SK-N-DZ (cell line): ENCODE measurements around the gene TMEM74B.

ENCODE experiments used
- DNase-seq: peaks from one replicate; pipeline ENCODE4 v3.0.0-alpha.2; 2015; ENCODE audit warnings: low spot score

TMEM74B gene

DNA sequence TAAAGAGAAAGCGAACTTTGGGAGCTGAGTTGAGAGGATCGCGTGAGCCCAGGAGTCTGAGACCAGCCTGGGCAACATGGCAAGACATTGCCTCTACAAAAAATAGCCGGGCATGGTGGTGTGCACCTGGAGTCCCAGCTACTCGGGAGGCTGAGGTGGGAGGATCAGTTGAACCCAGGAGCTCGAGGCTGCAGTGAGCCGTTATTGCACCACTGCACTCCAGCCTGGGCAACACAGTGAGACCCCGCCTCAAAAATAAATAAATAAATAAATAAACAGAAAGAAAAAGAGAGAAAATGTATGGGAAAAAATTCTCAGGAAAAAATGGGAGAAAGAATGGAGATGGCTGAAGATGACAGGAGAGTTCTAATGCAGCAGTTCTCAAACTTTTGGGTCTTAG is 21.0 kb upstream of the TMEM74B start:
- no peak for DNase-seq

DNA sequence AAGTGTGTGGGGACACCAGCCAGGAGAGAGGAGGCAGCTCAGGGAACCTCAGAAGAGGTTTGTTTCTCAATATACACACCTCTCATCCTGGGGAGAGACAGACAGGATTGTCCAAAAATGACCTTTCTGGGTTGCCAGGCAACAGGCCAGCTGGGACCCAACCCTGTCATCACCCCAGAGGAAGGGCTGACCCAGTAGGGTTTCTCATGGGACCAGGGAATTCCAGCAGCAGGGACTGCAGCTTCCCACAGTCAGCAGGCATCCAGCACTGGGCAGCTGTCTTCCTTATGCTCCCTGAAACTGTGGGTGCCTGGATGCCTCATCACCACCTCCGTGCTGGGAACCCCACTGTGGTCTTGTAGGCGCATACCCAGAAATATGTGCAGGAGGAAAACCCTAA is 19.8 kb upstream of the TMEM74B start:
- DNase-seq, result no peak

DNA sequence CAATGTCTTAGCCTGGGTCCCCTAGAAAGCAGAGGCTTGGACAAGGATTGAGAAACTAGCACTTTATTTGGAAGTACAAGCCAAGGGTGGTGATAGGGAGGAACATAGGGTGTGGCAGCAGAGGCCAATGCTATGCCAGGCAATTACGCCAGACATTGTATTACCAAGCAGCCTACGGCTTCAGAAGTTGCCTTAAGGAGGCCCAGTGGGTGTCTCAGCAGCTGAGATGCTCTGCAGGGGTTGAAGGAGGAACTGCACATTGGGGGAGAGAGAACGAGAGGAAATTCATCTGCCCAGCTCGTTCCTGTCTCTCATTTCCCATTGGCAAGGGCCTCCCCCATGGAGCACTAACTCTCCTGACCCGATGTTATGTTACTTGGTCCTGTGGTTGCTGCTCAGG is 19.3 kb upstream of the TMEM74B start:
- DNase-seq, result no peak

GRCh38 chr20:1203630-1204029 is 18.8 kb upstream of the TMEM74B start:
- DNase-seq, result no peak

- DNase-seq, result no peak
These were observed 18.2 kb upstream of the TMEM74B start, which contains the start of gene C20orf202 for GRCh38 chr20:1202762-1203504. TSS of gene C20orf202 (plus strand) at chr20:1203454. CDS start at chr20:1203586, 132 bp downstream.

GRCh38 chr20:1199964-1200363 is 15.2 kb upstream of the TMEM74B start:
- no peak for DNase-seq

DNA sequence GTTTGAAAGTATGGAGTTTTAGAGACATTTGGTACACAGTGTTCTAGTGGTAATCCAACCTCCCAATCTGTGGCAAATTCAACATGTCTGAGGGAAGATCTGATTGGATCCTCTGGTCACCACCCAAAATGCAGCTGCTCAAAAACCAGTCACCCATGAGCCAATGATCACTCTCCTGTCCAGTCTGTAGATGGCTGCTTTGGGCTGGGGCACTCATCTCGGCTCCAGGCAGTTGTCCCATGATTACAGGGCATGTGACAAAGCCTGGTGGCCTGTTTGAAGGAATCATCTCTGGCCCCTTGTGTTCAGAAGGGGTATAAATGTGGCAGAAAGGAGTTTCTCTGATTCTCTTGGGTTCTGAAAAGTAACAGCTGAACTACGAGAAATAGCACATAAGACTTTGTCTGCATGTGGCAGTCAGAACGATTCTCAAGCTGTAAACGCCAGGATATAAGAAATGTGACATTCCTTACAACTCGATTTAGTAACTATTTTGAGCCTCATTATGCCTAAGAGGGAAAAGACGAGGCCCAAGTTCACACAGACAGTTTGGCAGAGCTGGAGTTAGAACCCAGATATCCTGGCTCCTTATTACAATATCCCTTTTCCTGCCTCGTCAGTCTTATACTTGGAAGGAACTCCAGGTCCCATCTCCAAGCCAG is 14.6 kb upstream of the TMEM74B start:
- DNase-seq, result no peak

GRCh38 chr20:1198751-1199150 is 14.0 kb upstream of the TMEM74B start:
- DNase-seq, result no peak

GRCh38 chr20:1197801-1198200 is 13.0 kb upstream of the TMEM74B start:
- DNase-seq, result no peak

GRCh38 chr20:1196634-1197033 is 11.9 kb upstream of the TMEM74B start:
- no peak for DNase-seq

DNA sequence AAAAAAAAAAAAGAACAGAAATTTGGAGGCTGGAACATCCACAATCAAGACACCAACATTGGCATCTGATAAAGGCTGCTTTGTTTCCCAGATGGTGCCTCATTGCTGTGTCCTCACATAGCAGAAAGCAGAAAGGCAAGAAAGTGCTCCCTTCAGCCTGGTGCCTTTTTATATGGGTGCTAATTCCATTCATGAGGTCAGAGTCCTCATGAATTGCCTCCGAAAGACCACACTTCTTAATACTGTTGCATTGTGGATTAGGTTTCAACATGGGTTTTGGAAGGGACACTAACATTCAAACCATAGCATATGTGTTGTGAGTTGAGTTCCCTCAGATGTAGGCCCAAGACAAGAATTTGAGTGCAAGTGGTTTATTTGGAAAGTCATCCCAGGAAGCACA is 10.4 kb upstream of the TMEM74B start:
- no peak for DNase-seq

GRCh38 chr20:1191299-1191698 is 6.5 kb upstream of the TMEM74B start:
- no peak for DNase-seq

GRCh38 chr20:1190847-1191246 is 6.1 kb upstream of the TMEM74B start:
- DNase-seq, result no peak

GRCh38 chr20:1189827-1190226 is 5.0 kb upstream of the TMEM74B start:
- no peak for DNase-seq

DNA sequence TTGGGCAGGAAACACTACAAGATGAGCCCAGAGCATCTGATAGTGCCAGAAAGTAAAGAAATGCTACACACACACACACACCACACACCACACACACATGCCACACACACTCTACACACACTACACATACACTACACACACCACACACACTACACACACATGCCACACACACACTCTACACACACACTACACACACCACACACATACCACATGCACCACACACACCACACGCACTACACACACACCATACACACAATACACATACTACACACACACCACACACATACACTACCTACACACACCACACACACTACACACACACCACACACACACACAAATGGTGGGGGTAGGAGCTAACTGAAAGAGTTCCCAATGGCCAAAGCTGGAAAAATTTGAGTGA is 3.6 kb upstream of the TMEM74B start:
- no peak for DNase-seq

DNA sequence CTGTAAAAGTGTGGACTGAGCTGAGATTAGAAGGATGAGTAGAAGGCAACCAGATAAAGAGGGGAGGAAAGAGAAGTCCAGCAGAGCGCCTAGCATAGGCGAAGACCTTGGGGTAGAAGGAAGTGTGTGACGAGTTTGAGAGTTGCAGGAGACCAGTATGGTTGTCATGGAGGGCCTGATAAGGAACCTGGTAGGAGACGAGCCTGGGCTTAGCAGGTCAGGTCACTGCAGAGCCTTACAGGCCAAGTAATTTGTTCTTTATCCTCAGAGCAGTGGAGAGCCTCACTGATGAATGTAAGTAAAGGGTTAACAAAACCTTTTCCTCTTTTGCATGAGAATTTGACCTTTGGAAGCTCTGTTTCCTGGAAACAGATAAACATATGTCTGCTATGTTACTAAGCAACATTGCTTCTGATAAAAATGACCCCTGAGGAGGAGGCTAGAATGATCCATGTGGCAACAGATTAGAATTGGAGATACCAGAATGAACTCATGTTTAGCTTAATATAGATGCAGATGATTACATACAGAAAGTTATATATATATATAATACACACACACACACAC is 2.9 kb upstream of the TMEM74B start:
- DNase-seq, result no peak

DNA sequence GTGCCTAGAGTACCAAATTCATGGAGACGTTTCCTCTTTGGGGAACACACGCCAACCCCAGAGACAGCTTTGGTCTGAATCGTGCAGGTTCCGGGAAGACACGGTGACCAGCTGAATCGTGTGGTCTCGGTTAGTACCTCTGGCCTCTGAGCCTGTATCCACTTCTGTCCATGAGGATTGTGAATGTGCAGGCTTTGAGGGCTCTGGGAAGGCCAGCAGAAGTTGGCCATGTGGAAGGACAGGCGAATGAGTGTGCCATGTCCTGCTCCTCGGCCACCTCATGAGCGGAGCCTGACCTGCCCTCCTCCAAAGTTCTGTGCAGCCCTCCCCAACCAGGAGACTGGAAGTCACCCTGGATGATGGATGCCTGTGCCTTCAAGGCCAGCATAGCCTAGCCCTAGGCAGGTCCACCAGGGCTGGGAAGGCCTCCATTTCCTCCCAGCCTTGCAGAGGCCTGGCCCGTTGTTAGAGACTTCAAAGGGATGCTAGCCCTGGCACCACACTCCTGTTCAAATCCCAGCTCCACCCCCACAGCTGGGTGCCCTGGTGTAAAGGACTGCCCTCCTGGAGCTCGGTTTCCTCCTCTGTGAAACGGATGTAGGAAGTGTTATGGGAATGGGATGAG is 1.7 kb upstream of the TMEM74B start:
- DNase-seq, result no peak

DNA sequence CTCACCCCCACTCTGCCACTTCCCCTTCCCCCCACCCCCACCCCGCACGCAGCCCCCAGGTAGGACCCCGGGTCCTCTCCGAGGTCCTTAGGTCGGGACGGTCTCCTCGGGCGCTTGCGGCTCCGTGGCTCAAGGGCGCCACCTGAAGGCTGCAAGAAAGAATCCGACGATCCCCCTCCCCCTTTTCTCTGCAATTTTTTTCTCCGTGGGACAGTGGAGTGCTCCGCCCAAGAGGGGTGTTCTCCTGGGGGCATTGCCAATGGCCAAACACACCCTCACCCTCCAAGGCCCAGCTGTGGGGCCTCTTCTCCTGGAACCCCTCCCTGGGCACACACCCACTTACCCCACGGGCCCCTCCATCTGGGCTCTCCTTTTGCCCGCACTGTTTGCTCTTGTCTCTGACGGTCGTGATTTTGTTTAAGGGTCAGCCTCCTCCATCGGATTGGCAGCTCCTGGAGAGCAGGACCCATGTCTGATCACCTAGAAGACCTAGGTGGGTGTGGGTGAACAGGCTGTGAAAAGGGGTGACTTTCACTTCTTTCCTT is 1.1 kb upstream of the TMEM74B start:
- peak; percentile 75 for DNase-seq

DNA sequence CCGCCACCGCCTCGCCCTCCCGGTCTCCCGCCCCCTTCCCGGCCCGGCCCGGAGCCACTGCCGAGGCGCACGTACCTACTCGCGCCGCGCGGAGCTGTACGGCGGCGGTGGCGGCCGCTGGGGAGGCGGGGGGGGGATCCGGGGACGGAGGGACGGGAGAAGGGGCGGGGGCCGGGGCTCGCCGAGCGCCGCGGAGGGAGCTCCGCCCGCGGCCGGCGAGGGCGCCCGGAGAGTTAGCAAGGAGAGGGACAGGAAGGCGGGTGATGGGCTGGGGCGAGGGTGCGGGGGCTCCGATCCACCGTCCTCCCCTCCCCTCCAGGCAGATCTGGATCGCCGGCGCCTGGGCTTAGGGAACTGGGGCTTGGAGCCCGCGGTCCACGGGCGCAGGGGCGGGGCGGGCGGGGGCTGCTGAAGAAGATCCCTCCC is 548 bp upstream of the TMEM74B start:
- peak; percentile 24 for DNase-seq

- no peak for DNase-seq
These were observed 532 bp downstream of the TMEM74B start for GRCh38 chr20:1184260-1184637.

GRCh38 chr20:1183153-1183552 is 1.6 kb downstream of the TMEM74B start:
- no peak for DNase-seq

DNA sequence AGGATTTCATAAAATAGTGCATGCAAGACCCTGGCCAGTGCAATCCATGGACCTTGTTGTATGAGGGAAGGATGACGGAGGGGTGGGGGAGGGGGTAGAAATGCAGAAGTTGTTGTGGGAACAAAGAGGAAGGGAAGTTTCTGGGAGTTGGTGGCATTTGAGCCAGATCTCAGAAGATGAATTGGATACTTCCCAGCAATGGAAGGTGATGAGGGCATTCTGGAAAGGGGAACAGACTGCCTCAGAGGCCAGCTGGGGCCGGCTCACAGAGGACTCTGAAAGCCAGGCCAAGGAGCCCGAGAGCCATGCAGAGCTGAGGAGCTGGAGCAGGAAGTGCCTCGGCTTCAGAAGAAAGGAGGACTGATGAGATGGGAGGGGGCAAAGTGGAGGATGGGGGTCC is 2.7 kb downstream of the TMEM74B start:
- DNase-seq, result no peak
